Measurements from ENCODE around the gene PDGFA.

Gene PDGFA

DNA sequence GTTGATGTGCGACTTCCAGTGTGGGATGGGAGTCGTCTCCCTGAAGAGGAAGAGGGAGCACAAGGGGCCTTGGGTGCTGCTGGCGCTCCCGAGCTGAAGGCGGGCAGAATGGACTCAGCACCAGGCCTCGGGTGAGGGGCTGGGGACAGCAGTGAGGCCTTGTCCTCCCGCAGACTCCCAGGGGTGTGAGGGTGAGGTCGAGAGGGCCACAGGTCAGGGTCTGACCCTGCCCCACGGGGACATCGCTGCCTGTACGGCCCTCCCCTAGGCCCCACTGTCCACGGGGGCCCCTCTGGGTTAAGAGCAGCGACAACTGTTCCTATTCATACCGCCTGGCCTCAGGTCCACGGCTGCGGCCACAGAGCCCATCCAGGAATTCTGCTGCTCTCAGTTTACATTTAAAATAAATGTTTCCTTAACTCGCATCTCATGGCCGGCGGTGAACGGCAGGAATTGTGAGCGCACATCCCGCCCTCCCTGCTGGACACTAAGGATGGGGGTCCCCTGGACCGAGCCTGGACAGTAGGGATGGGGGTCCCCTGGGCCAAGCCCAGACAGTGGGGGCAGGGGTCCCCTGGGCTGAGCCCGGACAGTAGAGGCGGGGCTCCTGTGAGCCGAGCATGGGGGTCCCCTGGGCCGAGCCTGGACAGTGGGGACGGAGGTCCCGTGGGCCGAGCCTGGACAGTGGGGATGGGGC, 61.7 kb downstream of the PDGFA start:
- no peak for DNase-seq

DNA sequence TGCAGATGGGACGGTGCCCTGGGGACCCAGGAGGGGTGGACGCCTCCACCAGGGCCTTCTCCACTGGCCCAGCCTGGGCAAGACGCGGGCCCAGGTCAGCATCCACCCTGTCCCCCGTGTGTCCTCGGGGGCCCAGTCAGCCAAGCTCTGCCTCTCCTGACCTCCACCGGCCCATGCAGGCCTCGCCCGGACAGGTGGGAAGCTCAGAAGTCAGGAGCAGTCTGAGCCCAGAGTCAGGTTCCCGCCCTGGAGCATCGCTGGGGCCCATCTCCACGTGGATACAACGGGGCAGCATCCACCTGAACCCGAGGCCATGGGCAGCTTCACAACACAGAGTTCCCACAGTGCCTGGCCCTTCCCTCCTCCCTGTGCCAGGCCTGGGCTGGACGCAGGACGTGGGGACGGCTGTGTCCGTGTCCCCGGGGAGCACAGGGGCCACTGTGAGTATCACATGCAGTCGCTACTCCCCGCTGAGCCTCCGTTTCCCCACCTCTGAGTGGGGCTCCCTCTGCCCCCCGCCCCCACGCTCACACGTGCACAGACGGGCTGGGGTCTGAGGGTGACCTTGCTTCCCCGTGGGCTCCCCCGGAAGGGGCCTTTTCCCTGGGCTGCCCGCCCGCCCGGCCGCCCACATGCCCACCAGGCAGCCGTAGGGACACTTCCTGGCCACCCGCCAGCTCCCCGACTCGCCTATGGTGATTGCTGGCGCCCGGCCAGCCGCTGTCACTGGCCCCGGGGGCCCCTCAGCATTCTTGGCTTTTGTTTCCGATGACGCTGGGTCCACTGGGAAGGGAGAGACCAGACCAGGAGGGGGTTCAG, 64.3 kb downstream of the PDGFA start:
- DNase-seq = peak in 2 of 3 experiments; percentile 66 to 80

DNA sequence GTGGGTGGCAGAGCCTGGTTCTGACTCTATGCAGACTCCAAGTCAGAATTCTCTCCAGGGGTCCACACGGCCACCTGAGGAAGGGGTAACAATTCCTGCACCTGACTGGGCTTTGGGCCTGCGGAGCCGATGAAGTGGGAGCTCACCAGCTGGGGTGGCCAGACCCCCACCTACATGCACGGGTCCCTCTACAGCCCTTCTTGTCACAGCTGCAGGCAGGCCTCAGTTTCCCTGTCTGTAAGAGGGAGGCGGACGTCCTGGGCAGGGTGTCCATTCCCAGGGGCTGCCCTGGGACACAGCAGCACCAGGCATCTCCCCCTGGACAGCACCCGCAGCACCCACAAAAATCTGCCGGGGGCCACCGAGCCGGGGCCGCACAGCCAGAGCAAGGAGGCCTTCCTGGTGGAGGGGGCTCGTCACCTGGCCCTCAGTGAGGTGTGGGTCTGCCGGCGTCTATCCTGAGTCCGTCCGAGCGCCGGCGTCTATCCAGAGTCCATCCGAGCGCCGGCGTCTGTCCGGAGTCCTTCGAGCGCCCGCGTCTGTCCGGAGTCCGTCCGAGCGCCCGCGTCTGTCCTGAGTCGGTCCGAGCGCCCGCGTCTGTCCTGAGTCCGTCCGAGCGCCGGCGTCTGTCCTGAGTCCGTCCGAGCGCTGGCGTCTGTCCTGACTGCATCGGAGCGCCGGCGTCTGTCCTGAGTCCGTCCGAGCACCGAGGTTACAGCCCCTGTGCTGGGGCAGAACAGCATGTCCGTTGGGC, 65.1 kb downstream of the PDGFA start:
- no peak for DNase-seq

DNA sequence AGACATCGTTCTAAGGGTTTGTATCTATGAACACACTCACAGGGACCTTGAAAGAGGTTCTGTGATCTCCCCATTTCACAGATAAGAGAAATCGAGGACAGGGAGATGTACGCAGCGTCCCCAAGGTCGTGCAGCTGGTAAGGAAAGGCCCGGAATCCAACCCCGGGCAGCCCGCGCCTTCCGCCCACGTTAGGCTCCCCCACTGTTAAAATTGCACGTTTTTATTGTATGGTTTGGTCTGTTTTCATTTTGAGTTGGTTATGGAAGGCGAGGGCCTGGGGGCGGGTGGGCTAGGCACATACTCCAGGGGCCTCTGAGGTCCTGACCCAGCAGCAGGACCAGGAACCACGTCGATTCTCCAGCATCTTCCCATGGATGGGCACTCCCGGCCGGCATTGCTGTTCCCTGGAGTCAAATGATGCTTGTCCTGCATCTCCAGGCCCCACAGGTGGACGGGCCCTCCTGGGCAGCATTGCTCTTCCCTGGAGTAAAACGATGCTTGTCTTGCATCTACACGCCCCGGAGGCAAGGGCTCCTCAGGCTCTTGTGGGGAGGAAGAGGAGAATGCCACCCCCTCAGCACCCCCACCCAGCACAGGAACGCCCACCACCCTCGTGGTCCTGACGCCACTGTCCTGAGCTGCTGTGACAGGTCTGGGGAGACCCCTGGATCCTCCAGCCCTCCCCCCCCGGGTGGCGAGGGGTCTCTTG, 65.9 kb downstream of the PDGFA start:
- no peak for DNase-seq

DNA sequence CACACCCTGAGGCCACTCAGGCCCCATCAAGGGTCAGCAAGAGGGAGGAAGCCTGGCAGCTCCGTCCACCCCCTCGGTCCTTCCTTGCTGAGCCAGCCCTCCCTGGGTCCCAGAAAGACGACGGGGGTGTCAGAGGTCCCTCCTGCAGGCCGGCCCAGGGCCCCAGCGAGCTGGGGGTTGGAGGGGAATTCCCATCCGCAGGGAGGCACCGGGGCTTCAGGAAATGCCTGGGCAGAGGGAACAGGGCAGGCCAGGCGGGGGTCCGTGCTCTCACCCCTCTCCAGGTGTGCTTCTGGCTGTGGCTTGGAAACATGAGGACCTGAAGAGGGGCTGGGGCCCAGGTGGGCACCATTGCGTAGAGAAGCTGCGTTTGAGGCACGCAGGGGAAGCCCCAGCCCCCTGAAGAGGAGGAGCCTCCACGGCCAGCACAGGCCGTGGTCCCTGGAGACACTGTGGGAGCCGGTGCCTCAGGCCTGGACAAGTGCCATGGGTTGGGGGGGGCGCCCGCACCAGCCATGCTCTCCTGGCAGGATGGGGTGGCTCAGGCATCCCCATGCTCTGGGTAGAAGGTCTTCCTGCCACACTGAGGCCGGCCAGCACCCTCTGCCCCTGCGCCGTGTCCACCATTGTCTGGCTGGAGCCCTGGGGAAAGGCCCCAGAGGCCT, 66.7 kb downstream of the PDGFA start:
- DNase-seq = no peak

DNA sequence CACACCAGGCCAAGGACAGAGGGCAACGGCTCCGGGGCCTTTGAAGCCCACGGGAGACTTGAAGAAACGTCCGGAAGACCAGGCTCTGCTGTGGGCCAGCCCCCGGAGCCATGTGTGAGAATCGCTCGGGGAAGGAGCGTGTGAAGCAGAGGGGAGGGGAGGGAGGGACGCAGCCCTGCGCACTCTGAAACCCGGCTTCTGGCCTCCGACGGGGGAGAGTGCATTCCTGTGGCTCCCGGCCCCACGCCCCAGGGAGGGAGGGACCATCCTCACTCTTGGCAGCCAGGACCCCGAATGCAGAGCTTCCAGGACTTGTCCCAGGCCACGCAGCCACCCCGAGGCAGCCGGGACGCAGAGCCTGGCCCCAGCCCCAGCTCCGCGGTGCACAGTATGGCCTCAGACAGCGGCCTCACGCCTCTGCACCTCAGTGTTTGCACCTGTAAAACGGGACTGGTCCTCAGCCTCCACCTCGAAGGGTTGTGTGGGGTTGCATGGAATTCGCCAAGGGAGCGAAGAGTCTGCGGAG, 67.4 kb downstream of the PDGFA start:
- DNase-seq = no peak

DNA sequence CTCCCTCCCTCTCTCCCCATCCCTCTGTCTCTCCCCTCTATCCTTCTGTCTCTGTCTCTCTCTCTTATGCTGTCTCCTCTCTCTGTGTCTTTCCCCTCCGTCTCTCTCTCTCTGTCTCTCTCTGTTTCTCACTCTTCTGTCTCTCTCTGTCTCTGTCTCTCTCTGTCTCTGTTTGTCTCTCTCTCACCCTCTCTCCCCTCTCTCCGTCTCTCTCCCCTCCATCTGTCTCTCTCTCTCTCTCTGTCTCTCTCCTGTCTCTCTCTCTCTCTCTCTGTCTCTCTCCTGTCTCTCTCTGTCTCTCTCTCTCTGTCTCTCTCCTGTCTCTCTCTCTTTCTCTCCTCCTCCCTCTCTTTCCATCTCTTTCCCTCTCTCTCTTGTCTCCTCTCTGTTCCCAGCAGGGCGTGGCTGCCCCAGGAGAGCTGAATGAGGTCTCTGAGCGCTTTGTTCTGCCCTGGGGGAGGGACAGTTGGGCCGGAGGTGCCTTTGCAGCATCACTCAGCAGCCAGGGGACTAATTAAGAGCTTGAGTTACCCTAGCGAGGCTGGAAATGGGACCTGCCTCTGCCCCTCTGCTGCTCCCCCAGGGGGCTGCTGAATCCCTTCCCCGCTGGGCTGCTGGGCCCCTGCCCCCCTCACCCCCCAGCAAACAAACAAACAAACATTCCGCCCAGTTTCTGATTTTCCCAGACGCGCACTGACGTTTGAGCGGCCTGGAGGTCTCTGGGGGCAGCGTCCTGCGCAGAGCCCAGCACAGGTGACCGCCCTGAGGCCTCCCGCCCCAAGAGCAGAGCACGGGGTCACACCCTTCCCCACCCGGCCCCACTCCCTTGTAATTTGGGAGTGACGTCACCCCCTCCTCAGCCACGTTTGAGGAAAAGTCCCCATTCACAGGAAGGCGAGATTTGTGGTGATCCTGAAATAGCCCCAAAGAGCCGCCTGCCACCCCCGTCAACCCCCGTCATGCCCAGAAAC, 68.1 kb downstream of the PDGFA start:
- peak in 1 of 3 experiments; percentile 36 for DNase-seq

DNA sequence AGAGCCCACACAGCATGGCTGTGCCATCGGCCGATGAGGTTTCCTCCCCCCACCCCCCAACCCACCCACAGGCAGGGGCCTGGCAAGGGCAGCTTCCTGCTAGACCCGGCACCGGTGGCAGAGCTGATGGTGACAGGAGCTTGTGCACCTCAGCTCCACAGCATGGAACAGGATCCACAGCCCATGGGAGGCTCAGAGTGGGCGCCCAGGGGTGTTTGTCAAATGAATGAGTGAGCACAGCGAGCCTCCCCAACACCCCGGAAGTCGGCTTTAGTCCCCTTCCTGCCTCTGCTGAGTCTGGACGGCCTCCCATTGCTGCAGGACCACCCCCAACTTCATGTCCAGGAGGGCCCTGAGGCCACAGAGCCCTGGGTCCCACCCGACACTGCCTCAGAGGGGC, 68.9 kb downstream of the PDGFA start:
- DNase-seq = no peak

DNA sequence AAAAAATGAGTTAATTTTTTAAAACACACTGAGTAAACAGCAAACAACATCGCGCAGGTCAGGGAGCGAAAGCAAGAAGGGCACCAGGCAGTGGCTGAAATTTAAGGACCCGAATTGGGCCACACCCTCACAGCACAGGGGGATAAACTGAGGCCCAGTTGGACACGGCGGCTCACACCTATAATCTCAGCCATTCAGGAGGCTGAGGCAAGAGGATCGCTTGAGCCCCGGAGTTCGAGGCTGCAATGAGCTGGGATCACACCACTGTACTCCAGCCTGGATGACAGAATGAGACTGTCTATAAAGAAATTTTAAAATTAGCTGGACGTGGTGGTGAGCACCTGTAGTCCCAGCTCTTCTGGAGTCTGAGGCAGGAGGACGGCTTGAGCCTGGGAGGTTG, 69.6 kb downstream of the PDGFA start:
- no peak for DNase-seq

DNA sequence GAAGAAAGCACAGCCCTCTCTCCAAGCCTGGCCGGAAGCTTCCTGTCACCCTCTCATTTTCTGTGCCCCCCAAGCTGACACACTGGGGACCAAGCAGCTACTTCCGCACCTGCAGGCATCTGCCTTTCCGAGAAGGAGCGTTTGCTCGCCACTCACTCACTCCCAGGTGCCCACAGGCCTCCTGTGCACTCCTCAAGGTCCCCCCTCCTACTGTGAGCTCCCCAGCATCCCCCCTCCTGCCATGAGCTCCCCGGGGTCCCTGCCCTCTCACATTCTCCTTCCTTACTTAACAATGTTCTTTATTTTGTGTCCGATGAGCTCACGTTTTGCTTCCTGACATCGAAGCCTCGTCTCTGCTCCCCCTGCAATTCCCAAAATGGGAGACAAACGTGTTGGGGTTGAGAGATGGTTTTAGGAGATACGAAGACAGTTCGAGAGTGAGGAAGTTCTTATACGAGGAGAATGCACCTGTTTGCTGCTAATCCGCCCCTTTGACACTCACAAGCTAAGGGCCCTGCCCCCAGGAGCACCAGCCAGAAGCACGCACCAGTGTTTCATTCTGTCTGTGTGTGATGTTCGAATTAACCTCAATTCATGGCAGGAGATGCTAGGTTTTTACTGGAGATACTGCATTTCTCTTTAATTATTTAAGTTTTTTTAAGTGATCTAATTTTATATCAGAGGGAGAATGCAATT, 70.2 kb downstream of the PDGFA start:
- no peak for DNase-seq

DNA sequence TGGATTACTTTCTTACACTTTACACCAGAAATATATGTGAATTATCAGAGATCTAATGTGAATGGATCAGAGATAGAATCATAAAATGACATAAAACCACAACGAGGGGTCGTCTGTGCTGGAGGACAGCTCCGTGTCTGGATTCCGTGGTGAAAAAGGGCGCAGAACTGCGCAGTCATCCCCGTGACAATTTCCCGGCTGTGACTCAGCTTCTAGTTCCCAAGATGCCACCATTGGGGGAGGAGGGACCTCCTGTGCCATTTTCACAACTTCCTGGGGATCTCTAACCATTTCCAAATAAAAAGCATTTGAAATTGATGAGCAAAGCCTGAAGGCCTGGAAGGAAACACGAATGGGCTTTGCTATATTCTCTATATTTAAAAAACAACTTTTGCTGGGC, 72.1 kb downstream of the PDGFA start:
- DNase-seq = no peak

Data from NCI-H1417 (cell line).